ENCODE data around the gene ZNF276. TPM values are rescaled to one million over a fixed set of nuclear protein-coding genes. Genes with fewer than 3 reads are reported as not detected.

Gene ZNF276
- total and polyA plus RNA-seq, 2 of the 8 experiments (the other 6 are each of a cell fraction or from before 2014, with no cell fraction given): 6.4 to 9.3 TPM

GRCh38 chr16:89687092-89687940 lies 34.0 kb upstream of the ZNF276 start (continued):
- TF ChIP-seq MAFK (IDR thresholded peaks at IDR 0.05; ENCODE audit: low read depth, low read length) (no peak), POLR2A (IDR thresholded peaks at IDR 0.05; ENCODE audit: control extremely low read depth in 1 of 2, low read depth in 2 of 2, low read length in 2 of 2) (no peak), FOSL1 (IDR thresholded peaks at IDR 0.05; ENCODE audit: insufficient read depth, low read depth, low read length) (no peak)

Measured in H1 (cell line).